HG02798 (cell line): ENCODE results near the gene MICB.
"Not testable (repeated sequence)": the region's sequence is repeated elsewhere in the genome, so short reads cannot be mapped to it uniquely, and the experiment has no call there.

Source experiments
- ATAC-seq: cut with Tn5 transposase; IDR thresholded peaks from one replicate; pipeline ENCODE4 v1.9.1; 2021; ENCODE audit warnings: mild to moderate bottlenecking; ENCODE audit not compliant: unreplicated experiment, poor library complexity

Gene MICB

DNA sequence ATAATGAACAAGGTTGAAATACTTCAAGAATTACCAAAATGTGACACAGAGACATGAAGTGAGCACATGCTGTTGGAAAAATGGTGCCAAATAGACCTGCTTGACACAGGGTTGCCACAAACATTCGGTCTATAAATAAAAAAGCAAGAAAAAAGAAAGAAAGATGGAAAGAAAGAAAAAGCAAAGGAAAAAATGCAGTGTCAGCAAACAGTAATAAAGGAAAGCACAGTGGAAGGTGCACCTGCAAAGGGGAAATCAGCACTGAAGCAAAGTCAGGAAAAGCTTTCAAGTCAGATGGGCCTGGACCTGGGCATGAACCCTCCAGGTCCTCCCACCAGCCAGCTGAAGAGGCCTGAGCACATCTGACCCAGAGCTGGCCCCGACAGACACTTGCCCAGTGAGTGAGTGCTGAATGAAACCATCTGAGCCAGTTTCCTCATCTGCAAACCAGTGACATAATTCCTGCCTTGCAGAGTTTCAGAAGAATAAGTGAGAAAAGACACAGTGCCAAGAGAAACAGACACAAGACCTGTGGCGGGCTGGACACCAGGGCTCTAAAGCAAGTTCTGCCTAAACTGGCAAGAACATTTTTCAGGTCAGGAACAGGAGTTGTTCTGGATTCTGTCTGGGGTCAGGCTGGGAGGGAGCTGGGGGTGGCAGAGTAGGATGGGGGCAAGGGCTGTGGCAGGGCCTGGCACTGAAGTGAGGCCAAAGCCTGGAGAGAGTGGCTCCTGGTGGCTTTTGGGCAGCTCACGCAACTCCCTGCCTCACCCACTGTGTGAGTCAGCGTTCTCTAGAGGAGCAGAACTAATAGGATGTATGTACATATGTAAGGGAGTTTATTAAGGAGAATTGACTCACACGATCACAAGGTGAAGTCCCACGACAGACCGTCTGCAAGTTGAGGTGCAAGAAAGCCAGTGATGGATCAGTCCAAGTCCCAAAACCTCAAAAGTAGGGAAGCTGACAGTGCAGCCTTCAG lies 23.9 kb upstream of the MICB start:
- ATAC-seq, result no peak

DNA sequence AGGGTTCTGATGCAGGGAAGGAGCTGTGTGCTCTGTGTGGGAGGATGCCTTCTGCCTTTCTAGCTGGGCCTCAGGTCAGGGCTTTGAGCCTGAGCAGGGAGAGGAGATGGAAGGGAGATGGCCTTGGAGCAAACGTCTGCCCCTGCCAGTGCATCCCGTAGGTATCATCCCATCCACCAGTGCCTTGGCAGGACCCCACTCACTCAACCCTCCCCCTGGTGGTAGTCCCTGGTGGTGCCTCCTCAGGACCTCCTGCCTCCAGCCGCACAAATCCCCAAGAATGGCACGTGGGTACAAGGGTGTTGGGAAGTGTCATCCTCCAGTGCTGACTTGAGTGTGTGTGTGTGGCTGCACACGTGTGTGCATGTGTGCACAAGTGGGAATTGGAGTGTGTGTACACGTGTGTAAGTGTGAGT lies 23.1 kb upstream of the MICB start:
- ATAC-seq, result no peak

DNA sequence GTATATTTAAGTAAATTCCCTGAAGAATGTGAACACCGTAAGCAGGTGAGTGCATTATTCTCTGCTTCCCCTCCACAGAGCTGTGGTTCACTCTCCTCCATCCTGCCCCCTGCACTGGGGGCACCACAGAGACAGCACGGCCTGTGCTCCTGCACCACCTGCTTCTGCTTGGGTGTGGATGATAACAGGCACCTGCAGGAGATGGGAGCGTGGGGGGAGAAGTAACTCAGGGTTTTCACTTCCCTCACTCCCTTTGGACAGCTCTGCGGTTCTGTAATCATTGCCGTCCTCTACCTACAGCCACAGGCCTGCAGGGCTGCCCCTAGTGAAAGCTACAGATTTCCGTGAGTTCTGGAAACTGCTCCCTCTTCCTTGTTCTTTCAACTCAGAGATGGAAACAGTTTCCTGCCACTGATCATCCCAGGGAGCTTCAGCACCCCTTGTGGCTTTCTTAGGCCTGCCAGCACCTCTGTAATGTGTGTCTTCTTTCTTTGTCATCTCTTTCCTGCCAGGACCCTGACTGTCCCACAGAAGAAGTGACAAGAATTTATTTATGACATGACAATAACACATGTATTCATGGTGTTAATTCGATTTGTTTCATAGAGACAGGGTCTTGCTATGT lies 21.3 kb upstream of the MICB start:
- ATAC-seq, result no peak

DNA sequence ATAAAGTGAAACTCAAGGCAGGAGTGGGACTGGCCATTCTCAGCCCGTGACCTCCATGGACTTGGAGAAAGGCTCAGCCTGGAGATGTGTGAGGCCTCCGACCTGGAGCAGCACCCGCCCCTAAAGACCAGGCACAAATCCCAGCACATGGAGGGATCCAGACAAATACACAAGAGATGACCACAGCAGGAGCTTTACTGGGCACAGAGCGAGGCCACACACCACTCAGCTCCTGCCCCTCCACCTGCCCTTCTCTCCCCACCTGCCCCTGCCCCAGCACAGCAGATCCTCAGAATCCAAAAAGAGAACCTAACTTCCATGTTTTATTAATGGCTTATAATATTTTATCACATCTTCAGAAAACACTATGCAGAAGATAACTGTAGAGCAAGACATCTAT lies 20.4 kb upstream of the MICB start:
- ATAC-seq, result no peak

DNA sequence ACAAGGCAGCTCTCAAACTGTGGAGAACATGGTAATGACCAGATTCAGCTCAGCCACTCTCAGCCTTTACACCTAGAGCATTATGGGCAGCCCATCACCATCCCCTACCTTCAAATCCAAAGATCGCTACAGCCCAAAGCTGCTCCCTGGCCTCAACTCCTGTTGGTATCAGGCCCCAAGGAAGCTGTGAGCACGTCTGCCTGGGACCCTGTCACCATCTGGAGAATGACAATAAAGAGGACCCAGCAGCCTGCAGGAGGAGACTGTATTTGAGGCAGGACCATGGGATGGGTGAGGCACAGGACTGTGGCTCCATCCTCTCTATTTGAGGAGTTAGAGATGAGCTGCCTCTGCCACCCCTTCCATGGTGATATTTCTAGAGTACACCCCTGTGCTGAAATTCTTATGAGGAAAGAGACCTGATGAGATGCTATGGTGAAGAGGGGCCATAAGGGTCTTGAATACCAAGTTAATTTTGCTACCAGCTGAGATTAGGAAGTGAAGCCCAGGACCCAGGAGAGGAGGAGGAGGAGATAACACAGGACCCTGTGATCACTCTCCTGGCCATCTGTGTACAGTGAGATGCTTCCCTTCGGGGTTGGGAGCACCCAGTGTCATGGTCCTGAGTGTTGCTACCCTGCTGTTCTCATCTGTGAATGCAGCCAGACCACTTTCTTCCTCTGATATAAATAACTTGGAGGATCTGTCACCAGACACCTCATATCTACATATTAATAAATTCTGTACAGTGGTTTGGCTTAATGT lies 19.6 kb upstream of the MICB start:
- no peak for ATAC-seq

DNA sequence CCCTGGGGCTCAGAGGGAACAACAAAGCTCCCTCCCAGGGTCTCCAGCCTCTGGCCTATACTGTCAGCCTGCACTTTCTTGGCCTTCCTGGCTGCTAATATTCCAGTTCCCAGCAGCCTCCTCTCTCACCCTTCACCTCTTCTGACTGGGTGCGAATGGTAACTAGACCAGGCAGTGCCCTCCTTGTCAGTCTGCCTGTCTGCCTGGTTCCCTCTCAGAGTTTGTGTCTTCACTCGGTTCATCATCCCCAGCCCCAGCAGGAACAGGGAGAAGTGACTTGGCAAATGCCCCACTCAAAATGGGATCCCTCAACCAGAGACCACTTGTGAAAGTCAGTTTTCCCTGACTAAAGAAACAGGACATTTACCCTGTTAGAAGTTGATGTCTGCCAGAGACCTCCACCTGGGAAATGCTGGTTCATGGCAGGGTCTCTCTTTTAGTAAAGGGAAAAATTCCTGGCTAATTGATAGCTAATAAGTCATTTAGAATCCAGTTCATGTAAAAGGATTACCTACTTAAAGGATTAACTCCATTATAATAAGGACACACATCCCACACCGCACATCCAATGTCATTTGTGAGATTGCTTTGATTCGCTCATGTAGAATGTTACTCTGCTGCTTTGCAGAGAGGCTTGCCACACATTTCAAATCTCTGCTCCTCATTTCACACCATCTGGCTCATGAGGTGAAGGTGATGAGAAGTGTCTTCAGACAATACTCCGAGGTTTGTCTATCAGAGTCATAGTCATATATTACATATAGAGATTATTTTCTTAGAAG lies 18.6 kb upstream of the MICB start:
- ATAC-seq, result no peak

DNA sequence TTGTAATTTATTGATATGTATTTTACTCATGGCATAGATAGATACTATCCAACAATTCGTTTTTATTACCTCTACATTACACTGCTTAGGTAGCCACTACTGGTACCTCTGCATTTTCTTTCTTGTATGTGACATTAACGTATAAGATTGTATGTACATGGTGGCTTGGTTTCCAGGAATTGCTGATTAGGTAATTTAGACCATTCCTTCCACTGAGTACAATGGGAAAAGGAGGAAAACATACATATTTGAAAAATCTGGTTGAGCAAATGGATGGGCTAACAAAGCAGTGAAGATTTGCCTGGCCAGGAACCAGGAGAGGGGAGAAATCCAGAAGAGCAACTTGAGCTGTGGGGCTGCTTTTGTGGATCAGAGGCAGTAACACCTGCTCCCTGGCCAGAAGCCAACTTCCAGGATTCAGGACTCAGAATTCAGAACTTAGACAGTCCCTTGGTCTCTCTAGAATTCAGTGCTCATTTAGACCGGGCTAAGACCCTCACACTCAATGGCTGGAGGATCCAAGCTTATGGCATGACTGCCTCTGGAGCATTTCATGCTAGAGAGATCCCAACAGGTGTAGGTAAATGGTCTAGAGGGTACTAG lies 17.9 kb upstream of the MICB start:
- ATAC-seq, result no peak

DNA sequence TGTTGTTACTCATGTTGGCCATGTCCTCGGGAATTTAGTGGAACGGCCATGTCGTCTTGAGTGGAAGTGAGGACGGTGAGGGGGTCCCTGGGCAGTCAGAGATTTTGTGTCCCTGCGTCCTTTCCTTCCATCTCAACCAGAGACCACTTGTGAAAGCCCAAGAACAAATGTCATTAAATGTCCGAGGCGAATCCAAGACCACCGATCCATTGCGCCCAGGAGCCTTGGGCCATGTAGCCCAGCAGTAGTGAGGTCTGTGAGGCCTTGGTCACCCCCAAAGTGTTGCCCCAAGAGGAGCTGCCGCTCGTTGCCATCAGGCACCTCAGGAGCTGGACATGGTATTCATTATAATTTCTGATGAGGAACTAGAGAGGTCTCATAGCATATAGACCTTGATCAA lies 17.4 kb upstream of the MICB start:
- ATAC-seq, result no peak

DNA sequence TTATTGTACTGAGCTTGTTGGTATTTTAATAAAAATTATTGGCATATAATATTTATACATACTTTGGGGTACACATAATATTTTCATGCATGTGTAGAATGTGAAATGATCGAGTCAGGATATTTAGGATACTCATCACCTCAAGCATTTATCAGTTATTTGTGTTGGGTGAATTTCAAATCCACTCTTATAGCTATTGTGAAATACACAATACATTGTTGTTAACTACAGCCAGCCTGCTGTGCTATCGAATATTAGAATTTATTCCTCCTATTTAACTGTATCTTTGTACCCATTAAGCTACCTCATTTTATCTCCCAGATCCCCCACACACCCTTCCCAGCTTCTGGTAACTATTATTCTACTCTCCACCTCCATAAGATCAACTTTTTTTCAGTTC lies 14.6 kb upstream of the MICB start:
- no peak for ATAC-seq

DNA sequence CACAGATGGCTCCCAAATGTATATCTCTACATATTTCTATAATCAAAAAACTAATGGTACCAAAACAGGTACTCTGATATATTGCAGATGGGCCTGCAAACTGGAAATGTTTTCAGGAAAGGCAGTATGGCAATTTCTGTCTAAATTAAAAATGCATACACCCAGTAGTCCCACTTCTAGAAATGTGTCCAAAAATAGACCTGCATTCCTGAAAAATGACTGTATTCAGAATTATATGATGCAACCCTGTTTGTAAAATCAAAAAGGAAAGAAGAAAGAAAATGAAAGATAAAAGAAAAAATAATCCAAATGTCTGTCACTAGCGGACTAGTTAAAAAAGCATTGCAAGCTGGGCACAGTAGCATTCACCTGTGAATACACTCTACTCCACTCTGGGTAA lies 12.9 kb upstream of the MICB start:
- no peak for ATAC-seq

DNA sequence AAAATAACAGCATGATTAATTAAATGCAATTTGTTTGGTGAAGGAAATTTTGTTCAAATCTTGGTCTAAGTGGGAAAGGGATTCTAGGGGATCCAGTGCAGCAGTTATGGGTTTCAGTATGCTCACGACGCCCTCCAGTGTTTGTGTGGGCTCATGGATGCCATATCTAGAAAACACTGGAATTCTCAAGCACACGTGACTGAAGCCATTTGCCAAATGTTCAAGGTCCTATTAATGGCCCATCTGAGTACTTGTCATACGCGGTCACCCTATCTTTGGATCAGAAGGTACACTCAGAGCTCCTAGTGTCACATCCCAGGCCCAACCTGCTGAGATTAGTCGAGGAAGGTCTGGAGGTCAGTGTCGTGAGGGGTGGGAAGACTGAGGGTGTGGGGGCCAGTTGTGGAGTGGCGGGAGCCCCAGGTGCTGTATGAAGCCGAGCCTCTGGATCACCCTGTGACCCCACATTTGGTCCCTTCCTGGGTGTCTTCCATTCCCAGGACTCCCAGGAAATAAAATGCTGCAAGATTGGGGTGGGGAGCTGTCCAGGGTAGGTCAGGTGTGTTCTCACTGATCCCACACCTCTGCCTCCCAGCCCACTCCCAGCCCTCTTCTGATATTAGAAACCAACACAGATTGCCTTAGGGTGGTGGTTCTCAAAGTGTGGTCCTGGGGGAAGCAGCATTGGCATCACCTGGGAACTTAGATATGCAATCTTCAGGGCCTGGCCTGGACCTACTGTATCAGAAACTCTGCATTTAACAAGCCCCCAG lies 11.7 kb upstream of the MICB start:
- ATAC-seq, result not testable (repeated sequence)

DNA sequence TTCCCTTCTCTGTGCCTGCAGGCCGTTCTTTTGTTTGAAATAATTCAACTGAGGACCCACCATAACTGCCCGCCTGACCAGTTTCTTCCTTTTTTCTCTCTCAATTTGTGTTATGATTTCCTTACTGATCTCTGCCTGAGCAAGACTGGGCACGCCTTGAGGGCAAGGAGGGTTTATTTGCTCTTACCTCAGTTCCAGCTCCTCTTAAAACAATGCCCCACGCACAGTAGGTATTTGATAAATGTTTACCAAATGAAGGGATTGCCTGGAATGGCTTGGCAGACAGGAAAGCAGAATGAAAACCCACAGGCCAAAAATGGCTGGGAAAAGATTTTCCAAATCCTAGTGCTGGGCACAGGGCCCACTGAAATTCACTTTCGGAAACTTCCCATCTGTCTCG lies 10.3 kb upstream of the MICB start:
- ATAC-seq, result not testable (repeated sequence)

DNA sequence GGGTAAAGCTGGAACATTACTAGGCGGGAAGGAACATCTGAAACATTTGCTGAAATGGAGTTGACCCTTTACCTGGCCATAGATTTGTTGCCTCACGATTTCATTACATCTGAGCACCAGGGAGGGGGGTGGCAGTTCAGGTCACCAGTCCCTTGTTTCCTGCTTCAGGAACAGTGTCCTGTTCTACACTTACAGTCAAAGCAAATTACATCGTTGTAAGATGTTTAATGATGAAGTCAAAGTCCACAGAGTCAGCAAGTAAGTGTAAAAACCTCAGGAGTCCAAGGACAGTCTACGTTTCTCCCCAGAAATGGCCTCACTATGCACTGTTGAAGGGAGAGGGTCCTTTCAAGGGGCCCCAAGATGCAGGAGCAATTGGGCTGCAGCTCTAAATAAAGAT lies 8.9 kb upstream of the MICB start:
- ATAC-seq, result no peak

DNA sequence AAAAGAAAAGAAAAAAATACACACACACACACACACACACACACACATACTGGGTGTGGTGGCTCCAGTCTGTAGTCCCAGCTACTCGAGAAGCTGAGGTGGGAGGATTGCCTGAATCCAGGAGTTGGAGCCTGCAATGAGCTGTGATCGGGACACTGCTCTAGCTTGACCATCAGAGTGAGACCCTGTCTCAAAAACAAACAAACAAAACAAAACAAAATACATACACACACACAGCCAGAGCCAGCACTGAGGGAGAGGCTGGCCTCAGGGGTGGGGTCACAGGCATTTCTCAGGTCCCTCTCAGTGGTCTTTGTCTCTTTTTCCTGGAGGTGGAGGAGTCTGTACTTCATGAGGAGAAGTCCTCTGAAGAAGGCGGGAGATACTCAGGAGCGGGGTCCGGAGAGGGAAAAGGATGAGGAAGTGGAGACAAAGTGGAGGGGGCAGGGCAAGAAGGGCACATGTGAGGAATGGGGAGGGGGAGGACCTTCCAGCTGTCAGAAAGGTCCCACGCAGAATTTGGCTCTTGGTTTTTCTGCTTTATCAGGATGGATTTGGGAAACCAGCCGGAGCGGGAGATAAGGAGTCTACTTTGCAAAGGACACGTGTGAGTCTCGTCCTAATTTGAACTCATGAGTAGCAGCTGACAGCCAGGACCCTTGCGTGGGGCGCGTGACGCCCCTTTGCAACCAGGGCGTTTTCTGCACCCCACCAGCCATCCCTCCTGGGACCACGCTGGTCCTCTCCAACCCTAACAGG lies 7.7 kb upstream of the MICB start:
- no peak for ATAC-seq

DNA sequence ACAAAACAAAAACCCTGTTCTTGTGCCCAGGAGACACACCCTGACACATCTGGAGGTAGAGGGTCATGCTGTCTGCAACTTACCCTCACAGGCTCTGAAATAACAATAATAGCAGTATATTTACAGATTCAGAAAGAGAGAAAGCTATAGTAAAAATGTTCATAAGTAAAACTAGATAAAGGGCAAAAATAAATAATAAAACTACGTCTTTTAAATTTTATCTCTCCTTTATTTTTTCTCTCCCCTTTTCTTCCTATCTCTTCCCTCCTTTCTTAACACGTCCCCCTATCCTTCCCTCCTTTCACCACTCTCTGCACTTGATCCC lies 4.4 kb upstream of the MICB start:
- ATAC-seq, result not testable (repeated sequence)

DNA sequence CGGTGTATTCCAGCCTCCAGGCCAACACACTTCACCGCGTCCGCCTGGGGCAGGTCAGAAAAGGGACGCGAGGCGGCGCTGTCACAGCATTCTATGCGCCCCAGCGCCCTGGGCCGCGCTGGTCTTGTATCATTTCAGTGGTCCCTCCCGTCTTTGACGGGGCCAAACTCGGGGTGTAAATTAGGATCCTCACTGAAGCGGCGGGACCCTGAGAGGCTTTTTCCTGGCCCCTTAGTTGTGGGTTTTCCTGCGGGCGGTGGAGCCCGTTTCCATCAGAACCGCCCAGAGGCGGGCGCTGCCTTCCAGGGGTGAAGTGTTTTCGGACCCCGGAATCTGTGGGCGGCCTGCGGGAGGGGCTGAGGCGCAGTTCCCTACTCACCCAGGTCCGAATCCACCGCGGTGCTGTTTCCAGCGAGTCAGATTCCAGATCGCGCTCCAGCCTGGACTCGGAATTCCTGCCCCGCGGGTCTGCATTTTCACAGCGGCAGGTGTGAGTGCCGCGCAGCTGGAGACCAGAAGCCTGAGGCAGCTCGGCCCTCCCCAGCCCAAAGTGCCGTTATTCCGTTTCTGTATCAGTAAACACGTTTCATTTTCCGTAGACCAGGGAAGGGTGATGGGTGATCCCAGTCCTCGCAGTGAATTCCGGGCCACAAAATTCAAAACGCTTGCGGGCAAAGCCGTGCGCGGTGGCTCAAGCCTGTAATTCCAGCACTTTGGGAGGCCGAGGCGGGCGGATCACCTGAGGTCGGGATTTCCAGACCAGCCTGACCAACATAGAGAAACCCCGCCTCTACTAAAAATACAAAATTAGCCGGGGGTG lies 3.9 kb upstream of the MICB start:
- peak; percentile 51 for ATAC-seq

DNA sequence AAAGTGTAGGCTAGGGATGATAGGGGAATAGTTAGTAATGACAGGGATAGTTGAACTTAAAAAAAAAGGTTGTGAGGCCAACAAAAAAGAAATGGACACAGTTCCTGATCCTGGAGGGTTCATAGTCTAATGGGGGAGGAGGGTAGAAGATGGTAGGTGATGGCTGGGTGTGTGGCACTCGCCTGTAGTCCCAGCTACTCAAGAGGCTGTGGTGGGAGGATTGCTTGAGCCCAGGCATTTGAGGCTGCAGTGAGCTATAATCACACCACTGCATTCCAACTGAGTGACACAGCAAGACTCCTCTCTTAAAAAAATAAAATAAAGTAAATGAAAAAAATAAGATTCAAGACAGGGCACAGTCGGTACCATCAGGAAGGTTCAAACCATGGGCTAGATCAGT lies 2.4 kb upstream of the MICB start:
- no peak for ATAC-seq

DNA sequence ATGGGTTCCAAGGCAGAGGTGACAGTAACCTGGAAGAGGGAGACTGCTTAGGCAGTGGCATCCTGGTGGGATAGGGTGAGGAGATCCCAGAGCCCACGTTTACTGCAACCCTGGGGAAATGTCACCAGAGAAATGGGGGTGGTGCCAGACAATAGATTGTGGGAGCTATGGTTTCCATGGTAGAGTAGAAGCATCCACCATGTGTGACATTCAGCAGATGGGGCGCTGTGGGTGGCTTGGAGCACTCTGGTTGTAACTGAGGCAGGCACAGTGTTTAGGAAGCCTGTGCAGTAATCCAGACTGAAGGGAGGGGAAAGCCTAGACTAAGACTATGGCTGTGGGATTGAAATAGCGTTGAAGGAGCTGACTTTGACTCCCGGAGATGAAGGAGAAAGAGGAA lies 1.1 kb upstream of the MICB start:
- not testable (repeated sequence) for ATAC-seq
